ENCODE data around the gene ERC2.
"Not testable (repeated sequence)": the region's sequence is repeated elsewhere in the genome, so short reads cannot be mapped to it uniquely, and the experiment has no call there.

ERC2 gene

GRCh38 chr3:56304069-56304468, 164.2 kb downstream of the ERC2 start:
- DNase-seq: no peak

DNA sequence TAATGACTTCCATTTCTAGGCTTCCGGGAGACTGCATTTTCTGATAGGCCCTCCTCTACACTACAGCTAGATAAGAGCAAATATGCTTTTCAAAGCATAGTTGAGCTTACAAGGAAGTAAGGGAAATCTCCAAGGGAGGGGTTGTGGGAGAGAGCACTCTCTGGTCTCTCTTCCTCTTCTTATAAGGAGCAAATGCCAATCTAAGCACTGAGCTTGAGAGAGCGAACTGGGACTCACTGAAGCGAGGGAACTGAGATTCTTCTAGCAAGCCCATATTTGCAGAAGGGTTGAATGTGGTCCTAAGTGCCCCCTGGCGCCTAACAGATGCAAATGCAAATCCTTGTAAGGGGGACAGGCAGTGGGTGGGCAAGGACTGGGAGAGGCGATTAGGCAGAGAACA, 164.8 kb downstream of the ERC2 start:
- DNase-seq: no peak

- no peak for DNase-seq
These were observed 165.8 kb downstream of the ERC2 start for GRCh38 chr3:56302417-56302816.

- no peak for DNase-seq
These were observed 170.9 kb downstream of the ERC2 start for GRCh38 chr3:56297281-56297840.

DNA sequence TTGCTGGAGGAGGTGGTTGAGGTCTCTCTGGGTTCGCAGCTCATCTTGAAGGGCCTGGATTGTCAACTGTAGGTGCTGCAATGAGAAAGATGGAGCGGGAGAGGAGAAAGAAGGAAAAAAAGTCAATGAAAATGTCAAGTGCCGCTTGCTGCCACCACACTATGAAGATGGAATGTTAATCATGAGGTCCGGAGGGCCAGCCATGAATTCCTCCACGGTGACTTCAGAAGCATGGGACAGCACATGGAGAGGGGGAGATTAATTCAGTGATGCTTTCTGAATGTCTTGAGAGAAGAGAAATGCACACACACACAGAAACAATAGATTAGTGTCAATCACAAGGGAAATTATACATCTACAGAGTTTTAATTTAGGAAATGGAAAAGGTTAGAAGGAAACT, 171.9 kb downstream of the ERC2 start:
- no peak for DNase-seq

DNA sequence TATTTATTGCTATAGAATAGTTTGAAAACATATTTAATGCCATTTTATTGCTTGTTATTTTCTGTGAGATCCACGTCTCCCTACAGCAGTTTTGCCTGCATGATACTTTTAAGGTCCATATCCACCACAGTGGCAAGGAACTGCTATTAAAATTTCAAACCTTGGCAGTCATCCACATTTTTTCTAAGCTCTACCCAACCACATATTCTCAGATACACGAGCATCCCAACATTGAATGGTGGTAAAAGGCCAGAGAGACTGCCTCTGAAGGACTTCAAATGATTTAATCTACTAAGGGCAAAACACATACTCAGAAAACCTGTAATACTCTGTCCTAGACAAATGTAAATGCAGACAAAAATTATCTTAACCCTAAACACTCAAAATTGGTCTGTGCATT, 173.1 kb downstream of the ERC2 start:
- DNase-seq: no peak

DNA sequence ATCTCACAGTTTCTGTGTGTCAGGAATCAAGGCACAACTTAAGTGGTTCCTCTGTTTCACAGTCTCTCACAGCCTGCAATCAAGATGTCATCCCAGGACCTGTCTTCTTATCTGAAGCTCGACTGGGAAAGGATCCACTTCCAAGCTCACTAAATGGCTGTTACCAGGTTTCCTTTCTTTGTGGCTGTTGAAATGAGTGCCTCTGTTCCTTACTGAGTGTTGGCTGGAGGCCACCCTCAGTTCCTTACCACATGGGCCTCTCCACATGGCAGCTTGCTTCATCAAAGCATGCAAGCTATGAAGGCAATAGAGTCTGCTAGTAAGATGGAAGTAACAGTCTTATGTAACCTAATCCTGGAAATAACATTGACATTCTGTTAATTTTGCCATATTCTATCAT, 174.0 kb downstream of the ERC2 start:
- DNase-seq: no peak

GRCh38 chr3:56291953-56292352, 176.3 kb downstream of the ERC2 start:
- no peak for DNase-seq

DNA sequence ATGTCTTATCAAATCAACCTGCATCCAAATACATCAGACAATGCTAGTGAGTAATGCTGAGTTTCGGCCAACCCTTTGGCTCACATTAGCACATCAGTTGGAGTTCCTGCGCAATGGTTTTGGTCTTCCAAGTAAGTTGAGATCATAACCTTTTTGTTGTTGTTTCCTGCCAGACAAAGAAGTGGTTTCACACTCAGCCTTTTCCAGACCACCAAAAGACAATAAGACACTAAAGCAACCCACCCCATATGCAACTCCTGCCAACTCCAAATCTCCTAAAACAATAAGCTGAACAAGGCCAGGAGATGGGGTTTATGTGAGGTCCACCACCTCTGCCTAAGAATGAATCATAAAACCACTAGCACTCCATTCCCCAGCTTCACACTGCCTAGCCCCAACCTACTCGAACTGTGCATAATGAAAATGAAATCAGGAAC, 177.0 kb downstream of the ERC2 start:
- no peak for DNase-seq

DNA sequence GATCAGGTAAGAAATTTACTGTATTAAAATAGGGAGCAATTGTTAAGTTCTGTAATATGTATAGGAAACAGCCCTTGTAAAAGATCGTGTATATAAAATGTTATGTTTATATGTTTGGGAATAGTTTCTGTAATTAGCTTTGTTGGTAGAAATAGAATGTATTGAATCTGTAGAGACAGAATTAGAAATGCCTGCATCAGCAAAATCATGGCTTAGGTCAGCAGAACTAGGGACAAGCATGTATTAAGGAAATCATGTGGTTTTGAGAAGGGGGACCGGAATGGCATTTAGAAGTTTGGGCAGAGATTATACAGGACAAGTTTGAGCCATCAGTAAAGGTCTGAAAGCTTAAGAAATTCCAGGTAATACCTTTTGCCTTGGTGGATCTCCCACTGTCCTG, 177.9 kb downstream of the ERC2 start:
- DNase-seq: no peak

- no peak for DNase-seq
These were observed 180.0 kb downstream of the ERC2 start for GRCh38 chr3:56288258-56288657.

GRCh38 chr3:56282341-56282740, 185.9 kb downstream of the ERC2 start:
- no peak for DNase-seq

- DNase-seq: no peak
These were observed 191.0 kb downstream of the ERC2 start for GRCh38 chr3:56277236-56277635.

DNA sequence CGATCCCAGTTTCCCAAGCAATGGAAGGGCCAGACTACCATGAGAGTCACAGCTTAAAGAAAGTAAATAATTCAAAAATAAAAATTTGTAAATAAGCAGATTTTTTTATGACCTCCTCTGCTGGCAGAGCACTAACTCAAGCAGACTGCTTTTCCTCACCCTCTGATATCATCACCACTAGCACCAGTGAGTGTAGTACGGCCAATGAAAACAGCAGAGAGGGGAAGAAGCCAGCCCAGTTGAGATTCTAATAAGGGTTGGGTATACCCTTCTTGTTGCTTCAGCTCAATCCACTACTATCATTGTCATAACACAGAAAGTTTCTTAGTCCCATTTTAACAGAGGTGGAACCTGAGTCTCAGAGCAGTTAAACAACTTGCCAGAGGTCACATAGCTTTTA, 193.1 kb downstream of the ERC2 start:
- no peak for DNase-seq

- no peak for DNase-seq
These were observed 198.3 kb downstream of the ERC2 start for GRCh38 chr3:56269755-56270535.

GRCh38 chr3:56268616-56269383, 199.5 kb downstream of the ERC2 start:
- DNase-seq: no peak

GRCh38 chr3:56261852-56262251, 206.4 kb downstream of the ERC2 start:
- DNase-seq: not testable (repeated sequence)

GRCh38 chr3:56260262-56260661, 208.0 kb downstream of the ERC2 start:
- DNase-seq: no peak

DNA sequence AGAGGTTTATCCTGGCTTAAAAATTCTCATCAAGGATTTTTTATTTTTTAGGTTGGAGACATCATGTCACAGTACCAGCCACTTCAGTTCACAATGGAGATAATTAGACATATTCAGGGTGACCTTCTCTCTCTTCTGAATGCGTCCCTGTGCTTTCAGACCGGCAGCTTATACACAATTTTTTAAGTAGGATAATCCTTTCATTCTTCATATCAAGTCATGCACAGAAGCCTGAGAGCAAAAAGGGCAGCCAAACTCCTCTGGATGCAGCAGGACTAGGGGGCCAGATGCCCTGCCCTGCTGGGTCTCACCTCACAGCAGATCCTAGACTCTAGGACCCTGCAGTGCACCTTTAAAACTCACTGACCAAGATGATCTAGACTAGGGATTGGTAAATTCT, 210.4 kb downstream of the ERC2 start:
- DNase-seq: no peak

DNA sequence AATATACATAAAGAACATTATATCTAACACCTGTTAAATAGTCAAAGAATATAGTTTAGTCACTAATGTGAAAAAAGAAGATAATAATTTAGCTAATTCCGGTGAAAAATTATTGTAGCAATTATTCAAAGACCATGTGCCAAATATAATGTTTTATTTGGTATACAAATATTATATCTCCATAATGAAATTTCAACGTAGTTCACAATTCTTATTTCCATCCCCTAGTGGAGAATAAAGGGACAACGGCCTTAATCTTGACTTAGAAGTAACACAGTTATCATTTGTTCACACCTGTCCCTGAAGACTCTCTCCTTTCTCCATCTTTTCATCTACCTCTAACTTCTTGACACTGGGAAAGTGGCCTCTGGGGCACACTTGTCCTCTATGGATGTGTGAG, 213.4 kb downstream of the ERC2 start:
- no peak for DNase-seq

DNA sequence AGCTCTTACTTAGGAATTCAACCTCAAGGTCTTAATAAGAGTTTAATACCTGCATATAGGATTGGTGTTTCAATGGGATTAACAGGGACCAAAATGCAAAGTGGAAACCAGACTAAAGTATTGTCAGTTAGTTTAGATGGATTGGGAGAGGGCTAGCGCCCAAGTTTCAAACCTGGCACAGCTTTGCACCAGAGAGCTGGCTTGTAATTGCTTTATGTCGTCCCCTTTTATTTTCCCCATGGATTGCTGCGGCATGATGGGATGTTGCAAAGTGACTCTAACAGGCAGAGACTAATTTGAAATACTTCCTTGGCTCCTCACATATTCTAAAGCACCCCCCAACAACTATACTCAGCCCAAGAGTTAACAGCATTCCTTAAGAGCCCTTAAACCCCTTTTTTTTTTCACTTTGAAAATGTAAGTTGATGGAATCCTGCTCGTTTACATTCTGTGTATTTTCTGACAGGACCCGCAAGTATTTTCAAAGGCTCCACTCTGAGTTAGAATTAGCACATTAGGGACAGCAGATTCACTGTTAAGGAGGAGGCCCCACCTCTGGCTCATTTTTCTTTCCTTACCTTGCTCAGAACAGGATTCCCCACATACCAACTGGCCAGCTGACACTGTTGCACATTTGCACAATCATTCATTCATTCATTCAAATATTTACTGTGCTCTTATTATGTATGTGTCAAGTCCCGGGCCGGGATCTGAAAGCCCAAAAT, 214.2 kb downstream of the ERC2 start:
- no peak for DNase-seq

GRCh38 chr3:56251343-56251945, 216.8 kb downstream of the ERC2 start:
- peak; percentile 6 for DNase-seq

DNA sequence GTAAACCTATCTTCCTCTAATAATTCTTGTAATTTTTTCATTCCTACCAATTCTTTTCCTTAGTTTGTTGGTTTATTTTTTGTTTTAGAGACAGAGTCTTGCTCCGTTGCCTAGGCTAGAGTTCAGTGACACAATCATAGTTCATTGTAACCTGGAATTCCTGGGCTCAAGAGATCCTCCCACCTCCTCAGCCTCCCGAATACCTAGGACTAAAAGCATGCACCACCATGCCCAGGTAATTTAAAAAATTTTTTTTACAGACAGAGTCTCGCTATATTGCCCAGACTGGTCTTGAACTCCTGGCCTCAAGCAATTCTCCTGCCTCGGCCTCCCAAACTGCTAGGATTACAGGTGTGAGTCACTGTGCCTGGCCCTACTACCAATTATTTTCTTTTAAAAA, 220.2 kb downstream of the ERC2 start:
- no peak for DNase-seq
